Left lung (tissue), 10 donors: ENCODE data around the gene ANKLE2. TPM values are rescaled to one million over a fixed set of nuclear protein-coding genes. Genes with fewer than 3 reads are reported as not detected.

ENCODE experiments used
- ATAC-seq: fragments of 200-7000 bp; cut with Tn5 transposase; one replicate; pipeline ENCODE4 v1.9.1; 2020; ENCODE audit warnings: moderate library complexity
- DNase-seq, 4 donors: peaks; one replicate each; pipeline ENCODE4 v3.0.0-alpha.2; 2013 to 2020
- H3K27ac ChIP-seq, 2 donors: fragments of 200-600 bp; sonication (generic) in 1 of 2; one replicate each; pipeline versions ENCODE4 v1.5.0 to v1.8.0; 2020 to 2021
- H3K27me3 ChIP-seq, 2 donors: fragments of 200-600 bp; sonication (generic) in 1 of 2; one replicate each; pipeline versions ENCODE4 v1.5.0 to v1.8.0; 2020 to 2021
- H3K36me3 ChIP-seq, 2 donors: fragments of 200-600 bp; sonication (generic) in 1 of 2; one replicate each; pipeline versions ENCODE4 v1.5.0 to v1.8.0; 2020 to 2021
- H3K4me1 ChIP-seq, 2 donors: fragments of 200-600 bp; one replicate each; pipeline ENCODE4 v1.8.0; 2021
- H3K4me3 ChIP-seq, 2 donors: fragments of 200-600 bp; sonication (generic) in 1 of 2; one replicate each; pipeline versions ENCODE4 v1.5.0 to v1.8.0; 2020 to 2021; ENCODE audit warnings: mild to moderate bottlenecking in 1 of 2
- H3K9me3 ChIP-seq, 2 donors: fragments of 200-600 bp; sonication (generic) in 1 of 2; one replicate each; pipeline versions ENCODE4 v1.5.0 to v1.8.0; 2020 to 2021
- CTCF ChIP-seq, 2 donors: fragments of 200-600 bp; sonication (generic) in 1 of 2; IDR thresholded peaks; one replicate each; pipeline versions ENCODE4 v1.5.0 to v1.8.0; 2021; ENCODE audit warnings: antibody characterized with exemption in 2 of 2
- intact Hi-C, 2 donors: fragments of 100-400 bp; cut with DNase I; formaldehyde crosslinking; loops; one replicate each; pipeline versions ENCODE4 v1.11.2 to v1.14.2; 2022
- polyA plus RNA-seq, 6 donors: library from polyadenylated mRNA; unstranded; fragments of 120-200 nt; gene quantifications; one replicate each; pipeline ENCODE4 v1.2.1, GENCODE V29; 2013; ENCODE audit not compliant: insufficient read length in 6 of 6
- total RNA-seq, 2 donors: library from RNA; stranded (reverse); fragmentation: NEBNext Ultra II Directional; extraction: Animal tissue kit (Norgen Biotek cat#: 25700); gene quantifications; one replicate each; pipeline ENCODE4 v1.2.1, GENCODE V29; 2021
- donor health status: DM: no; HTN: yes; CAD: no.
- donor health status: DM: no; HTN: no; CAD: no.

ANKLE2 gene
- total and polyA plus RNA-seq, 8 donors = 59.3 to 84.9 (median 78.1) TPM

DNA sequence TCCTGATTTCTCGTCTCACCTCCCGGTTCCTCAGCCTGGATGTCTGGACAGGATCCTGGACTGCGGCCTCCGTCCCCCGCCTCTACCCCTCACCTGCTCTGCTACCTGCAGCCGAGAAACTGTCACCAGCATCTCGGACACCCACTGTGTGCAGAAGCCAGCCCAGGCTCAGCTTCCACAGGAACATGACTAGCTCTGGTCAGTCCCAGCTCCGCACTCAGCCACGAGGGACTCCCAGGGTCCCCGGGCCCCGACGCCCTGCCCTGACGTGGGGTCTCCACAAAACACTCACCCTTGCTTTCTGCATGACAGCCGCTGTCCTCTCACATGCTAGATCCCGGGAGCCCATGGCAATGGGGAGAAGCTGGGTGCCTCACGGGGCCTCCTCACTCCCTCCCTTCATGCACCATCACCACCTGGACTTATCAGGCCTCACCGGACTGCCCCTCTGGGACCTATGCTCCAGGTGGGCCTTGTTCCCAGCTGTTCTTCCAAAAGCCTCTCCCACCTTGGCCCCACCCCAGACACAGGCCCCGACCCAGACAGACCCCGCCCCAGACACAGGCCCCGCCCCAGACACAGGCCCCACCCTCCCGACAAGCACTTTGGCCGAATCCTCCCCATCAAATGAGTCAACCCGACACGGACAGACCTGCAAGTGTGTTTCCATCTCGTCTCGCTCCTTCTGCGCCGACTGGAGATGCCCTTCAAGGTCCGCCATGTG lies 26.9 kb upstream of the ANKLE2 start:
- Histone ChIP-seq H3K9me3 (no peaks in the 10 kb centered on the region), H3K4me1 (no peaks in the 10 kb centered on the region), H3K4me3 (no peak overlapping the region), H3K36me3 (peaks cover 0 to 82% of the 10 kb centered on the region in 2 donors), H3K27me3 (no peaks in the 10 kb centered on the region), H3K27ac (no peak overlapping the region)
- intact Hi-C loops = no loop called here
- ATAC-seq = no peak
- no peak for TF ChIP-seq CTCF (IDR thresholded peaks at IDR 0.05)
- DNase-seq = peak in 1 of 4 donors; percentile 53

GRCh38 chr12:132787877-132788276 lies 26.2 kb upstream of the ANKLE2 start:
- ATAC-seq = no peak
- Histone ChIP-seq H3K27me3 (no peaks in the 10 kb centered on the region), H3K4me1 (no peaks in the 10 kb centered on the region), H3K9me3 (no peaks in the 10 kb centered on the region), H3K4me3 (no peak overlapping the region), H3K36me3 (peaks cover 0 to 87% of the 10 kb centered on the region in 2 donors), H3K27ac (no peak overlapping the region)
- intact Hi-C loops = no loop called here
- no peak for TF ChIP-seq CTCF (IDR thresholded peaks at IDR 0.05)
- peak in 1 of 4 donors; percentile 53 for DNase-seq

GRCh38 chr12:132786192-132786591 lies 24.6 kb upstream of the ANKLE2 start:
- no peak for TF ChIP-seq CTCF (IDR thresholded peaks at IDR 0.05)
- intact Hi-C loops = no loop called here
- Histone ChIP-seq H3K36me3 (peaks cover 0 to 95% of the 10 kb centered on the region in 2 donors), H3K4me1 (no peaks in the 10 kb centered on the region), H3K9me3 (no peaks in the 10 kb centered on the region), H3K27me3 (no peaks in the 10 kb centered on the region), H3K4me3 (no peak overlapping the region), H3K27ac (no peak overlapping the region)
- ATAC-seq = no peak
- no peak for DNase-seq

- no peak overlapping the region for H3K27ac ChIP-seq
- H3K36me3 ChIP-seq = peaks cover 0 to 95% of the 10 kb centered on the region in 2 donors
- H3K4me1 ChIP-seq = no peaks in the 10 kb centered on the region
- H3K27me3 ChIP-seq = no peaks in the 10 kb centered on the region
- ATAC-seq (no peak), DNase-seq (no peak)
- H3K4me3 ChIP-seq = no peak overlapping the region
- intact Hi-C loops = no loop called here
- no peak for TF ChIP-seq CTCF (IDR thresholded peaks at IDR 0.05)
- no peaks in the 10 kb centered on the region for H3K9me3 ChIP-seq
Observed at GRCh38 chr12:132784580-132784979, 22.9 kb upstream of the ANKLE2 start.

- TF ChIP-seq CTCF (IDR thresholded peaks at IDR 0.05) = no peak
- H3K9me3 ChIP-seq = no peaks in the 10 kb centered on the region
- peak; percentile 45 for ATAC-seq
- peaks cover 0 to 95% of the 10 kb centered on the region in 2 donors for H3K36me3 ChIP-seq
- no peaks in the 10 kb centered on the region for H3K4me1 ChIP-seq
- H3K27ac ChIP-seq = no peak overlapping the region
- H3K4me3 ChIP-seq = no peak overlapping the region
- DNase-seq = peak in 1 of 4 donors; percentile 50
- H3K27me3 ChIP-seq = no peaks in the 10 kb centered on the region
- intact Hi-C loops = no loop called here
Observed at GRCh38 chr12:132783917-132784531, 22.4 kb upstream of the ANKLE2 start.
